IMR-90 (cell line): Measurements from ENCODE around the gene KCNQ5. TPM values are rescaled to one million over a fixed set of nuclear protein-coding genes. Genes with fewer than 3 reads are reported as not detected.
A peak's percentile ranks its signal among the peaks of the same experiment; 100 is the strongest.

Experiments used
- ATAC-seq: fragments of 200-7000 bp; cut with Tn5 transposase; 2 replicates; pipeline ENCODE4 v1.9.1; 2020; ENCODE audit warnings: low read depth, mild to moderate bottlenecking, moderate library complexity
- BruUV-seq: library from RNA; stranded (reverse); fragments of 400-500 nt; replicated peaks from 2 replicates; lab custom pipeline; 2021; lab: Mats Ljungman, UMichigan
- CTCF ChIA-PET: fragments of 300-600 bp; formaldehyde crosslinking; extraction: SDS; loops from one replicate; lab custom pipeline; 2021; ENCODE audit warnings: antibody characterized with exemption; lab: Yijun Ruan, JAX
- POLR2A ChIA-PET: fragments of 300-600 bp; sonication (Branson Sonifier 250); formaldehyde crosslinking; loops from one replicate; lab custom pipeline; 2022; ENCODE audit warnings: antibody characterized with exemption; ENCODE audit not compliant: unreplicated experiment; lab: Charles Lee
- DNase-seq: peaks from one replicate; pipeline ENCODE4 v3.0.0; 2013
- H2AFZ ChIP-seq: replicated peaks from 2 replicates; pipeline ENCODE3; 2013; ENCODE audit warnings: low read length, mild to moderate bottlenecking; ENCODE audit not compliant: poor library complexity
- H2AK5ac ChIP-seq: 2 replicates; pipeline ENCODE4 v1.6.1; 2013; ENCODE audit warnings: low read depth, low read length, inconsistent platforms
- H2AK9ac ChIP-seq: replicated peaks from 2 replicates; pipeline ENCODE3; 2013; ENCODE audit warnings: mild to moderate bottlenecking, low read depth, low read length, moderate library complexity; ENCODE audit not compliant: poor library complexity
- H2BK120ac ChIP-seq: 2 replicates; pipeline ENCODE4 v1.6.1; 2013; ENCODE audit warnings: low read depth, low read length, inconsistent platforms
- H2BK15ac ChIP-seq: 3 replicates; pipeline ENCODE4 v1.6.1; 2013; ENCODE audit warnings: low read depth, low read length, inconsistent platforms
- H2BK20ac ChIP-seq: 2 replicates; pipeline ENCODE4 v1.6.1; 2013; ENCODE audit warnings: low read depth, mild to moderate bottlenecking, inconsistent platforms, low read length, moderate library complexity
- H2BK5ac ChIP-seq: 2 replicates; pipeline ENCODE4 v1.6.1; 2013; ENCODE audit warnings: mild to moderate bottlenecking, low read depth, low read length, inconsistent platforms; ENCODE audit not compliant: poor library complexity, severe bottlenecking
- H3K14ac ChIP-seq: replicated peaks from 2 replicates; pipeline ENCODE4 v1.6.1; 2013; ENCODE audit warnings: low read depth, low read length, inconsistent platforms
- H3K18ac ChIP-seq: 2 replicates; pipeline ENCODE4 v1.6.1; 2013; ENCODE audit warnings: low read depth, low read length, control low read depth
- H3K23ac ChIP-seq: 2 replicates; pipeline ENCODE4 v1.6.1; 2013; ENCODE audit warnings: low read depth, low read length, inconsistent platforms
- H3K27ac ChIP-seq: 2 replicates; pipeline ENCODE4 v1.5.1; 2013; ENCODE audit warnings: mild to moderate bottlenecking, control low read depth, low read length; ENCODE audit not compliant: insufficient read depth
- H3K27me3 ChIP-seq: 2 replicates; pipeline ENCODE4 v1.6.1; 2013; ENCODE audit warnings: low read length; ENCODE audit not compliant: control insufficient read depth, insufficient read depth
- H3K36me3 ChIP-seq: 2 replicates; pipeline ENCODE4 v1.6.1; 2013; ENCODE audit warnings: low read length, mixed read lengths; ENCODE audit not compliant: control insufficient read depth, insufficient read depth
- H3K4ac ChIP-seq: 2 replicates; pipeline ENCODE4 v1.6.1; 2013; ENCODE audit warnings: low read depth, low read length, inconsistent platforms
- H3K4me1 ChIP-seq: 2 replicates; pipeline ENCODE4 v1.6.1; 2013; ENCODE audit warnings: low read length, mixed read lengths; ENCODE audit not compliant: control insufficient read depth, insufficient read depth
- H3K4me2 ChIP-seq: 2 replicates; pipeline ENCODE4 v1.6.1; 2013; ENCODE audit warnings: low read depth, mild to moderate bottlenecking, control low read depth, low read length, moderate library complexity
- H3K4me3 ChIP-seq: 2 replicates; pipeline ENCODE4 v1.5.1; 2013; ENCODE audit warnings: low read depth, mild to moderate bottlenecking, control low read depth, low read length, moderate library complexity; ENCODE audit not compliant: insufficient read depth
- H3K56ac ChIP-seq: 2 replicates; pipeline ENCODE4 v1.6.1; 2013; ENCODE audit warnings: low read length, inconsistent platforms; ENCODE audit not compliant: insufficient read depth; ENCODE audit errors: extremely low read depth
- H3K79me1 ChIP-seq, 2 experiments: 2 replicates each; pipeline ENCODE4 v1.6.1; 2013; ENCODE audit warnings: low read length in 2 of 2, inconsistent platforms in 1 of 2, low read depth in 1 of 2
- H3K9ac ChIP-seq: 2 replicates; pipeline ENCODE4 v1.6.1; 2013; ENCODE audit warnings: low read depth, low read length, control low read depth
- H3K9me1 ChIP-seq: 2 replicates; pipeline ENCODE4 v1.6.1; 2013; ENCODE audit warnings: low read length, inconsistent platforms; ENCODE audit not compliant: insufficient read depth
- H3K9me3 ChIP-seq: 2 replicates; pipeline ENCODE4 v1.6.1; 2013; ENCODE audit warnings: low read length; ENCODE audit not compliant: control insufficient read depth, insufficient read depth
- H4K20me1 ChIP-seq: 2 replicates; pipeline ENCODE4 v1.6.1; 2013; ENCODE audit warnings: low read length, inconsistent platforms; ENCODE audit not compliant: insufficient read depth
- H4K5ac ChIP-seq: 2 replicates; pipeline ENCODE4 v1.6.1; 2013; ENCODE audit warnings: mild to moderate bottlenecking, low read depth, low read length, control low read depth
- H4K8ac ChIP-seq, 2 experiments: 2 replicates each; pipeline ENCODE4 v1.6.1; 2013; ENCODE audit warnings: low read depth in 2 of 2, low read length in 2 of 2, control low read depth in 1 of 2, inconsistent platforms in 1 of 2
- H4K91ac ChIP-seq: 2 replicates; pipeline ENCODE4 v1.6.1; 2013; ENCODE audit warnings: low read depth, low read length, inconsistent platforms; ENCODE audit not compliant: insufficient read depth
- FOS ChIP-seq: fragments of 150-350 bp; IDR thresholded peaks from 2 replicates; pipeline ENCODE4 v1.6.1; 2016; ENCODE audit warnings: low read depth, low read length
- RAD21 ChIP-seq: IDR thresholded peaks from 2 replicates; pipeline ENCODE4 v1.6.1; 2012; ENCODE audit warnings: low read length, improper control_type of control experiment
- RFX5 ChIP-seq: IDR thresholded peaks from 2 replicates; pipeline ENCODE4 v1.8.0; 2012; ENCODE audit warnings: low read depth, mild to moderate bottlenecking, low read length, moderate library complexity
- SMC3 ChIP-seq: fragments of 150-350 bp; IDR thresholded peaks from 2 replicates; pipeline ENCODE4 v1.6.1; 2016; ENCODE audit warnings: low read depth, mild to moderate bottlenecking, antibody characterized with exemption, low read length, moderate library complexity
- WGBS, 2 experiments: methylation state at CpG; one replicate each; pipeline versions ENCODE4 v1.1.5 to v1.1.7; 2013; ENCODE audit warnings: missing lambda C conversion rate in 2 of 2; ENCODE audit not compliant: insufficient read length in 1 of 2; ENCODE audit errors: extremely low coverage in 2 of 2; 5-methylcytosine and 5-hydroxymethylcytosine counted together
- dilution Hi-C: fragments of 300-500 bp; cut with HindIII; formaldehyde crosslinking; loops from one replicate; pipeline ENCODE4 v1.14.3; 2018; ENCODE audit warnings: low sequenced_read_pairs; ENCODE audit not compliant: unreplicated experiment
- in situ Hi-C: fragments of 300-500 bp; cut with MboI; formaldehyde crosslinking; loops from 3 replicates; pipeline ENCODE4 v1.14.3; 2019; ENCODE audit warnings: low sequenced_read_pairs, inconsistent platforms, mixed read lengths
- intact Hi-C: fragments of 100-400 bp; cut with micrococcal nuclease; formaldehyde crosslinking; loops from 2 replicates; pipeline ENCODE4 v1.10.0; 2022
- polyA plus RNA-seq, 3 experiments: library from polyadenylated mRNA; depleted of rRNA; stranded (reverse); fragments of >200 nt; gene quantifications; 2 replicates each; pipeline ENCODE4 v1.2.3, GENCODE V29; 2012; ENCODE audit warnings: low replicate concordance in 1 of 3
- total RNA-seq: library from RNA; depleted of rRNA; stranded (reverse); fragments of >200 nt; gene quantifications from 2 replicates; pipeline ENCODE4 v1.2.3, GENCODE V29; 2012
- TF ChIP-seq, protein P1 (sequence below): conservative IDR thresholded peaks from 2 replicates; pipeline ENCODE4 v1.5.1; 2012; ENCODE audit warnings: mild to moderate bottlenecking, low read depth, low read length, improper control_type of control experiment

Gene KCNQ5
- total and polyA plus RNA-seq, 2 of the 4 experiments (the other 2 are of a cell fraction): 0.75 to 1.3 TPM

DNA sequence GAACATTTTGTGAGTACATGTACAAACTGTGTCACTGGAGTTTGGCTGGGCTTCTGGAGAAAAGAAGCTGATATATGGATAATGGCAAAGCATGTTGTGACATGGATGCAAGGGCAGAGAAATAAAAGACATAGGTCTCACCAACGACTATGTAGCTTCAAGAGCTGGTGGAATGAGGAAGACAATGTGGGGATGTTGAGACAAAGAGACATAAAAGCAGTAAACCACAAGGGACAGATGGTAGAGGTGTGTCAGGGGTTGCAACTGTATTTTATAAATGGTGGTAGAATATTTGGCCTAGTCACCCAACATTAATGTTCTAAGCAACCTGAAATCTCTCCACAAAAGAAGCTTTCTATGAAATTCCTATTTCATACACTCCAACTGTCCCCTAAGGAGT, 199.0 kb downstream of the KCNQ5 start:
- Histone ChIP-seq H3K4me1 (peaks cover 1% of the 10 kb centered on the region; the same call in 1 of the 2 replicates), H3K27me3 (no peaks in the 10 kb centered on the region), H3K14ac (peak overlapping the region; percentile 18), H2AK9ac (no peak overlapping the region), H3K9me1 (no peaks in the 10 kb centered on the region), H3K9me3 (no peaks in the 10 kb centered on the region), H2AFZ (no peak overlapping the region), H3K56ac (no peak overlapping the region), H2BK5ac (no peak overlapping the region), H3K4ac (no peak overlapping the region), H2BK120ac (no peak overlapping the region), H4K20me1 (no peaks in the 10 kb centered on the region), H3K79me1 (no peaks in the 10 kb centered on the region), H2BK15ac (peak overlapping the region; percentile 23; the same call in 1 of the 3 replicates), H4K91ac (no peak overlapping the region), H4K5ac (no peak overlapping the region), H2BK20ac (no peak overlapping the region), H3K27ac (no peak overlapping the region), H3K23ac (no peak overlapping the region), H3K18ac (no peak overlapping the region), H2AK5ac (no peak overlapping the region), H3K9ac (no peak overlapping the region), H3K36me3 (no peaks in the 10 kb centered on the region), H4K8ac (no peak overlapping the region), H3K4me3 (no peak overlapping the region), H3K4me2 (no peak overlapping the region)
- dilution Hi-C loops (no loop called here), in situ Hi-C loops (no loop called here), intact Hi-C loops (no loop called here)
- no peak for DNase-seq
- ChIA-PET POLR2A (no interaction called here), CTCF (no interaction called here)
- TF ChIP-seq FOS (no peak), SMC3 (no peak), RFX5 (no peak), RAD21 (no peak)
- TF ChIP-seq, protein P1, sequence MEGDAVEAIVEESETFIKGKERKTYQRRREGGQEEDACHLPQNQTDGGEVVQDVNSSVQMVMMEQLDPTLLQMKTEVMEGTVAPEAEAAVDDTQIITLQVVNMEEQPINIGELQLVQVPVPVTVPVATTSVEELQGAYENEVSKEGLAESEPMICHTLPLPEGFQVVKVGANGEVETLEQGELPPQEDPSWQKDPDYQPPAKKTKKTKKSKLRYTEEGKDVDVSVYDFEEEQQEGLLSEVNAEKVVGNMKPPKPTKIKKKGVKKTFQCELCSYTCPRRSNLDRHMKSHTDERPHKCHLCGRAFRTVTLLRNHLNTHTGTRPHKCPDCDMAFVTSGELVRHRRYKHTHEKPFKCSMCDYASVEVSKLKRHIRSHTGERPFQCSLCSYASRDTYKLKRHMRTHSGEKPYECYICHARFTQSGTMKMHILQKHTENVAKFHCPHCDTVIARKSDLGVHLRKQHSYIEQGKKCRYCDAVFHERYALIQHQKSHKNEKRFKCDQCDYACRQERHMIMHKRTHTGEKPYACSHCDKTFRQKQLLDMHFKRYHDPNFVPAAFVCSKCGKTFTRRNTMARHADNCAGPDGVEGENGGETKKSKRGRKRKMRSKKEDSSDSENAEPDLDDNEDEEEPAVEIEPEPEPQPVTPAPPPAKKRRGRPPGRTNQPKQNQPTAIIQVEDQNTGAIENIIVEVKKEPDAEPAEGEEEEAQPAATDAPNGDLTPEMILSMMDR: no peak
- no TSS peak for BruUV-seq
- WGBS, 2 experiments: no CpG with 5 or more reads among the region's 1 CpG
- no peak for ATAC-seq
